Measurements from ENCODE around the gene LCN9.
"Not testable (repeated sequence)": the region's sequence is repeated elsewhere in the genome, so short reads cannot be mapped to it uniquely, and the experiment has no call there.

The LCN9 gene, protein sequence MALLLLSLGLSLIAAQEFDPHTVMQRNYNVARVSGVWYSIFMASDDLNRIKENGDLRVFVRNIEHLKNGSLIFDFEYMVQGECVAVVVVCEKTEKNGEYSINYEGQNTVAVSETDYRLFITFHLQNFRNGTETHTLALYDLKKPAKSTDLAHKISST

DNA sequence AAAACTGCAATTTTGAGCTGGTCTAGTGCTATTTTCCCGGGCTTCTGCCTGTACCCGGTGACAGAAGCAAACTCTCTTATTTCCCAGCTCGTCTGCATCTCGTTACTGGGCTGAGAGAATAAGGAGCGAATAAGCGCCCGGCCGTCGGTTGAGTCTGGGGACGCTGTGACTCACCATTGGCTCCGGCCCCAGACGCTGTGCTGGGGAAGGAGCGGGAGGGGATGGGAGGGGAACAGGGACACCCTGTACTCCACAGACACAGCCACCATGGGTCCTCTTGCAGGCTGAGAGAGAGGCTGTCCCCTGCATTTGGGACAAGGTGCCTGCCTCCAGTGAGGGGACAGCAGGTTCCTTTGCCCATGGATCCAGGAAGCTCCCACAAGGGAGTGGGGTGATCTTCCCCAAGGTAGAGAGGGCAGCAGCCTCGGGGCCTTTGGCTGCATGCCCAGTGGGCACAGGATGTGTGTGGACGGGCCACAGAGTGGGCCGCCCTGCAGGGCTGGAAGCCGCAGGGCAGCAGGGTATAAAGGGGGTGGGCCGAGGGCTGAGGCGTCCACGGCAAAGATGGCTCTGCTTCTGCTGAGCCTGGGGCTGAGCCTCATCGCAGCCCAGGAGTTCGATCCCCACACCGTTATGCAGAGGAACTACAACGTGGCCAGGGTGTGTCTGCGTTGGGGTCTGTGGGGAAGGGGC is at the start of gene LCN9:
TSS of gene LCN9 (plus strand) at position 552 of the 693 bp plus-strand sequence. CDS start at position 565, 13 bp downstream.
- DNase-seq (ENCODE audit: low spot score), result no peak

GRCh38 chr9:135613946-135614805 is 48.9 kb upstream of the LCN9 start:
- no peak for DNase-seq (ENCODE audit: low spot score)

- DNase-seq (ENCODE audit: low spot score), result no peak
These were observed 48.1 kb upstream of the LCN9 start for GRCh38 chr9:135614821-135615665.

GRCh38 chr9:135615666-135616618 is 47.2 kb upstream of the LCN9 start:
- no peak for DNase-seq (ENCODE audit: low spot score)

- no peak for DNase-seq (ENCODE audit: low spot score)
These were observed 46.2 kb upstream of the LCN9 start for GRCh38 chr9:135616619-135617537.

- no peak for DNase-seq (ENCODE audit: low spot score)
These were observed 45.6 kb upstream of the LCN9 start for GRCh38 chr9:135617538-135617900.

DNA sequence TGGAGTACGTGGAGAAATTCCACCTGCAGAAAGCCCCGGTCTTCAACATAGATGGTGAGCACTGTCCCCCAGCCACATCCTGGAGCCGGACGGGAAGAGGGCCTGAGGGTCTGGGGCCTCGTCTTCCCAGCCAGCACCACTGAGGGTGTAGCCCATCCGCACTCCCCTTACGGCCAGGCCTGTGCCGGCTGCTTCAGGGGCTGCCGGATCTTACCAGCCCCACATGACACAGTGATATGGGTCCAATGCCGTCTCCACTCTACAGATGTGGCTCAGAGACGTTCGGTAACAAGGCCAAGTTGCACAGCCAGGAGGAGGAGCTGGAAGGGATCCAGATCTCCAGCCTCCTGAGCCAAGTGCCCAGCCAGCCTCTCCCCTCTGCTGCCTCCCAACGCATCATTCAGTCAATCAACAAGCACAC is 45.1 kb upstream of the LCN9 start:
- no peak for DNase-seq (ENCODE audit: low spot score)

GRCh38 chr9:135618866-135619598 is 44.1 kb upstream of the LCN9 start:
- no peak for DNase-seq (ENCODE audit: low spot score)

GRCh38 chr9:135619599-135619886 is 43.6 kb upstream of the LCN9 start:
- DNase-seq (ENCODE audit: low spot score), result no peak

DNA sequence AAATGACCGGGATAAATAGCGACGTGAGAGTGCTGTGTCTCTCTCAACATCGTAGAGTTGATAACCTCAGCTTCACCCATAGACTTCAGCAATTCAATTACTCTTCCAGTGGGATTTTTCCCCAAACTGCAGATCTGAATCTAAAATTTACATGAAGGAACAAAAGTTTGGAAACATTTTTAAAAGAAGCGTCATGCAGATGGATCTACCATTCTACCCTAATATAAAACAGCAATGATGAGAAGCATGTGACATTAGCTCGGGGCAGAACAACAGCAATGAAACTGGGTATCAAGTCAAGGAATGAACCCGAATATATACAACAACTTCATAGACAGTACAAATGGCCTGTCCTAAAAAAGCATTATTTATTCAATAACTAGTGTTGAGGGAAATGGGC is 42.6 kb upstream of the LCN9 start:
- DNase-seq (ENCODE audit: low spot score), result no peak

GRCh38 chr9:135622415-135623020 is 40.6 kb upstream of the LCN9 start:
- DNase-seq (ENCODE audit: low spot score), result no peak

- no peak for DNase-seq (ENCODE audit: low spot score)
These were observed 38.8 kb upstream of the LCN9 start for GRCh38 chr9:135624282-135624681.

DNA sequence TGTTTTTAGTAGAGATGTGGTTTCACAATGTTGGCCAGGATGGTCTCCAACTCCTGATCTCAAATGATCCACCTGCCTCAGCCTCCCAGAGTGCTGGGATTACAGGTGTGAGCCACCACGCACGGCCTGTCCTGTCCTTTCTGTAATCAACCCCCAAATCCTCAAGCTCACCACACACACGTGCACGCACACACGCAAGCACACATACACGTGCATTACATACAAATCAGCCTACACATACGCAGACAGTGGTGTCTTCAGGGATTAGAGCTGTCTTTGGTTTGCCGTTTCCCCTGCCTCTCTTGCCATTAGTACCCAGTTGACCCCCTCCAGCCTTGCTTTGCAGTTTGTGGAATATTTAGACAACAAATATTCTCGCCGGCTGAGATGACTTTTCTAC is 30.3 kb upstream of the LCN9 start:
- DNase-seq (ENCODE audit: low spot score), result no peak

DNA sequence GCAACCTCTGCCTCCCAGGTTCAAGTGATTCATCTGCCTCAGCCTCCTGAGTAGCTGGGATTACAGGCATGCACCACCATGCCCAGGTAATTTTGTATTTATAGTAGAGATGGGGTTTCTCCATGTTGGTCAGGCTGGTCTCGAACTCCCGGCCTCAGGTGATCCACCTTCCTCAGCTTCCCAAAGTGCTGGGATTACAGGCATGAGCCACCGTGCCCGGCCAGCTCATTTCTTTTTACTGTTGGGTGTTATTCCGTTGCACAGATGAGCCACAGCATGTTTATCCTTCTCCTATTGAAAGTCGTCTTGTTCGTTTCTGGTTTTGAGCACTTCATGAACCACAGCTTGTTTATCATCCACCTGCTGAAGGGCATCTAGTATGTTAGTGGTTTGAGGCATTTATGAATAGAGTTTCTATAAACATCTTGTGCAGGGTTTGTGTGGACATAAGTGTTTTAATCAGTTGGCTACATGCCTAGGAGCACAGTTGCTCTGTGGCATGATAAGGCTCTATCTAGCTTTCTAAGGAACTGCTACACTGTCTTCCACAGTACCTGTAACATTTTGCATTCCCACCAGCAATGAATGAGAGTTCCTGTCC is 26.1 kb upstream of the LCN9 start:
- DNase-seq (ENCODE audit: low spot score), result not testable (repeated sequence)

DNA sequence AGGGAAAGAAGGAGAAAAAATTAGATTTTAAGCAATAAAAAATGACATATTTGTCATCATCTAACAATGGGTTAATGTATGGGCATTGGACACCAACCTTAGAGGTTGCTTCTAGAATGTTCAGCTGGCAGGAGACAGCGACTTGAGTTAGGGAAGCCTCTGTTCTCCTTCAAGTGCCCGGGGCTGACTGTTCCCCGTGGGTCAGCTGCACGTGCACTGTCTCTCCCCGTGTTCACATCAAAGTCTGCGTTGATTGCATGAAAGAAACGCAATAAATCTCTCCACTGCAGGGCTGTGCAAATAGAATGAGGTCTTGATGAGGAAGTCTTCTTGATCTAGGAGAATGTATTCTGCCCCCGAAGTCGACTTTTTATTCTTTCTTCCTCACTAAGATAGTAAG is 23.9 kb upstream of the LCN9 start, which contains the start of gene GLT6D1:
TSS of gene GLT6D1 (minus strand) at position 345 of the 400 bp plus-strand sequence. CDS start 353 bp downstream, outside the sequence.
- no peak for DNase-seq (ENCODE audit: low spot score)

DNA sequence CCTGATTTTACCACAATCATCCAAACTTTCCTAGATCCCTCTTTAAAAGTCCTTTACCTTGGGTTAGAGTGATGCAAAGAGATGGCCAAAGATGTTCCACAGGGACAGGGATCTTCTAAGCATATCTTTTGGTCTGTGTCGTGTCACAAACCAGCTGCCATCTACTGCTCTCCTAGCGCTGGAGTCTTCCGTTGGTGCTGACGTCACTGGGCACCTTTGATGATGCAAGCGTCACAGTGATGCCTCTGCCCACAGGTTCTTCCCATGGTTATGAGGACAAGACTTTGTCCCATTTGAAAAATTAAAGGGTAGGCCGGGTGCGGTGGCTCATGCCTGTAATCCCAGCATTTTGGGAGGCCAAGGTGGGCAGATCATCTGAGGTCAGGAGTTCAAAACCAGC is 22.1 kb upstream of the LCN9 start:
- DNase-seq (ENCODE audit: low spot score), result no peak

DNA sequence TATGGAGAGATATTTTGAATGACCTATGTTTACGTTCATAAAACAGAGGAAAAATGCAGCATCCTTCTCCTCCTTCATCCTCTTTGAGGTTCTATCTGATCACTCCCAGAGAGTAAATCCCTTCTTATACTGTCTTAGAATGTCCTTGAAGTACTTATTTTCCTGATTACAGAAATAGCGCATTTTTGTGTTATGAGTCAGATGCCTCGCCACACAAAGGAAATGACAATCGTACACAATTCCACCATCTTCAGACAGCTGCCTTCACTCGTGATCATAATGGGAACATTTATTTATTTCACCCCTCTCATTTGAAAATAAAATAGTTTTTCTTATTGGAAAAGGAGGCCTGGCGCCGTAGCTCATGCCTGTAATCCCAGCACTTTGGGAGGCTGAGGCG is 21.4 kb upstream of the LCN9 start:
- peak; percentile 63 for DNase-seq (ENCODE audit: low spot score)

DNA sequence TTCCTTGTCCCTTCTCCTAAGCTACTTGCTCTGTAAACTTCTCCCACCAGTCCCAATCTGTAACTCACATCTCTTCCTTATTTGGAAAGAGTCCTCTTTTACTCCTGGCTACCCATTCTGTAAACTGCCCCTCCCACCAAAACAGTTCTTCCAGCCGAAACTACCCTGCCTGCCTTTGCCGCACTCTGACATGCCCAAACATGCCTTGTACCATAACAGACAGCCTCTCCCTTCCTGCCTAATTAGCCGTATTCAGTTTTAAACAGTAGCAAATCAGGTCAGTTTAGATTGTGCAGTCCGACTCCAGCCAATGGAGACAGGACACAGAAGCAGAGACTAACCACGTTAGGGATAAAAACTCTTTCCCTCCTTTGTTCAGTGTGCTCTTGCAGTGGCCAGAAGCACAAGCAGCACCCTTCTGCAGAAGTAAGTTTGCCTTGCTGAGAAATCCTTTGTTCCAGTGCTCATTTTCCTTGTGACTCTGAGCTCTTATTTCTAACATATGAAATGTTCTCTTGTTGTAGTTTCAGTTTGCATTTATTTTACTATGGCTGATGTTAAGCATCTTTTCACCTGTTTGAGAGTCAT is 18.4 kb upstream of the LCN9 start:
- no peak for DNase-seq (ENCODE audit: low spot score)

Measured in COLO829 (cell line).